GM13977 (cell line): Measurements from ENCODE around the gene SYNDIG1L.

ENCODE experiments used
- DNase-seq: peaks from one replicate; pipeline ENCODE4 v3.0.0; 2012; ENCODE audit warnings: low spot score
- in situ Hi-C: fragments of 300-500 bp; cut with MboI; formaldehyde crosslinking; loops from one replicate; pipeline ENCODE4 v1.12.0; 2022; ENCODE audit warnings: low sequenced_read_pairs, low pct_unique_long_range_greater_than_20kb, mixed read lengths, inconsistent platforms; ENCODE audit not compliant: unreplicated experiment
- TF ChIP-seq, protein P1 (sequence below): IDR thresholded peaks from 2 replicates; pipeline ENCODE4 v1.5.1; 2012; ENCODE audit warnings: mild to moderate bottlenecking, control low read depth; ENCODE audit not compliant: insufficient read depth; ENCODE audit errors: extremely low read depth, missing control alignments

Gene SYNDIG1L

DNA sequence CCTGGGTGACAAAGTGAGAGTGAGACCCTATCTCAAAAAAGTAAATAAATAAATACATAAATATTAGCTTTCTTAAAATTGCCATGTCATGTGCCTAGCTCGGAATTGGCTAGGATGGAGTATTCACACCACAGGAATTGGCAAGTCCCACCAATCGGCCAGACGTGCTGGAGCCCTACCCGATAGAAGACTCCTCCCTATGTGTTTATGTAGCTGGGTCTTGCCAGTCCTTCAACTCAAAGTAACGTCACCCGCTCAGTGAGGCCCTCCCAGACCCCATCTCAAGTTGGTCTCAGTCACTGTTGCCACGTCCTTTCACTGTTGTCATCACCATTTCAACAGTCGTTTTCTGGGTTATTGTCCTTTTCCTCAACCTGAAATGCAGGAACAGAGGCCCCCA is 57.6 kb downstream of the SYNDIG1L start:
- DNase-seq: no peak
- TF ChIP-seq, protein P1, sequence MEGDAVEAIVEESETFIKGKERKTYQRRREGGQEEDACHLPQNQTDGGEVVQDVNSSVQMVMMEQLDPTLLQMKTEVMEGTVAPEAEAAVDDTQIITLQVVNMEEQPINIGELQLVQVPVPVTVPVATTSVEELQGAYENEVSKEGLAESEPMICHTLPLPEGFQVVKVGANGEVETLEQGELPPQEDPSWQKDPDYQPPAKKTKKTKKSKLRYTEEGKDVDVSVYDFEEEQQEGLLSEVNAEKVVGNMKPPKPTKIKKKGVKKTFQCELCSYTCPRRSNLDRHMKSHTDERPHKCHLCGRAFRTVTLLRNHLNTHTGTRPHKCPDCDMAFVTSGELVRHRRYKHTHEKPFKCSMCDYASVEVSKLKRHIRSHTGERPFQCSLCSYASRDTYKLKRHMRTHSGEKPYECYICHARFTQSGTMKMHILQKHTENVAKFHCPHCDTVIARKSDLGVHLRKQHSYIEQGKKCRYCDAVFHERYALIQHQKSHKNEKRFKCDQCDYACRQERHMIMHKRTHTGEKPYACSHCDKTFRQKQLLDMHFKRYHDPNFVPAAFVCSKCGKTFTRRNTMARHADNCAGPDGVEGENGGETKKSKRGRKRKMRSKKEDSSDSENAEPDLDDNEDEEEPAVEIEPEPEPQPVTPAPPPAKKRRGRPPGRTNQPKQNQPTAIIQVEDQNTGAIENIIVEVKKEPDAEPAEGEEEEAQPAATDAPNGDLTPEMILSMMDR: no peak
- in situ Hi-C loops: no loop called here

DNA sequence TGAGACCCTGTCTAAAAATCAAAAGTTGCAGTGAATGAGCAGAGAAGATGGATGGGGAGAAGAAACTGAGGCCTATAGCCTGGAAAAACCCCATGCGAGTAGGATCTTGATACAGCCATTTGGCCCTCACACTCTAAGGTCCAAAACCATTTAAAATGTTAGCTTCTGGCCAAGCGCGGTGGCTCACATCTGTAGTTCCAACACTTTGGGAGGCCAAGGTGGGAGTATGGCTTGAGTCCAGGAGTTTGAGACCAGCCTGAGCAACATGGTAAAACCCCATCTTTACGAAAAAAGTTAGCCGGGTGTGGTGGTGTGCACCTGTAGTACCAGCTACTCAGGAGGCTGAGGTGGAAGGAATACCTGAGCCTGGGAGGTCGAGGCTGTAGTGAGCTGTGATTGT is 58.0 kb downstream of the SYNDIG1L start:
- TF ChIP-seq, protein P1: no peak
- DNase-seq: no peak
- in situ Hi-C loops: no loop called here

DNA sequence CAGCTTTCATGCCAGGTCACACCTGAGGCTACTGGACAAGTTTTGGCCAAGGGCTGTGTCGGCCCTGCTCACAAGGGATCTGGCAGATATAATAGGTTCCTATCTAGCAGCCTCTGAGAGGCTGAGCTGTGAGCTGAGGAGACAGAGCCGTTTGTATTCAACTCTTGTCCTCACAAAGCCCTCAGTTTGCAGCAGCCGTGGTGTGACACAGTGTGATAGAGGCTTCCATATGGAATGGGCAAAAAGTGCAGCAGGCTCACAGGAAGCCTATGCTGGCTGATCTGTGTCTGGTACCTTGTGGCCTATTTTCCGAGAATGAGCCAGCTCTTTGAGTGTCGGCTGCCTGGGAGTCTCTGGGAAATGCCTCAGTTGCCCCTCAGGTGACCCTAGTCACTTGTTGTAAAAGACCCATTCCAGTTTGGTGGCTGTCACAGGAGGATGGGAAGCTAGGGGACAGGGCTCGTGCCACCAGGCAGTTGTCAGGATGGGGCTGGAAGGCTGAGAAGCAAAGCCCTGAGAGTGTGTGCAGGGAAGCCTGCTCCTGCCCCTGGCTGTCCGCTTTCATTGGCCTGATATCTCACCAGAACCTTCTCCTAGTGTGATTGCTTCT is 61.6 kb downstream of the SYNDIG1L start:
- in situ Hi-C loops: no loop called here
- no peak for DNase-seq
- TF ChIP-seq, protein P1: no peak

DNA sequence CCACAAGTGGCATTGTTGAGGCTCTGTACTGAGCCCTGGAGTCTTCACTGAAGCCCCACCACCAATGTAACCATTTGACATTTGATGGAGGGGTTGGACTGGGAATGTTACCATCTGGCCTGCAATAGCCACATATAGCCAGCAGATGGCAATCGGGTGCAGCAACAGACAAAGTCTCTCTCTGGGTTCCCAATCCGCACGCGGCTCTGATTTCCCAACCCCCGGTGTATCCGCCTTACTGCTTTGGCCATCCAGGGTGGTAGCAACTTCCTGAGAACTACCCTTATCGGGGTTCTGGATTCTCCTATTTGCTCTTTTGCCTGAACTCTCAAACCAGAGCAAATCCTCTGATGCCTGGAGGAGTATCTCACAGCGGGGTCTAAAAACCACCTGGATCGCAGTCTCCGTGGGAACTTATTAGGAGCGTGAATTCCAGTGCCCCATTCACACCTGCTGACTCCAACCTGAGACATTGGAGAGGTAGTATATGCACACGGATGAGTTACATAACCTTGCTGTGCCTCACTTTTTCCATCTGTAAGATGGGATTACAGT is 63.6 kb downstream of the SYNDIG1L start:
- in situ Hi-C loops: no loop called here
- TF ChIP-seq, protein P1: peak; percentile 91

DNA sequence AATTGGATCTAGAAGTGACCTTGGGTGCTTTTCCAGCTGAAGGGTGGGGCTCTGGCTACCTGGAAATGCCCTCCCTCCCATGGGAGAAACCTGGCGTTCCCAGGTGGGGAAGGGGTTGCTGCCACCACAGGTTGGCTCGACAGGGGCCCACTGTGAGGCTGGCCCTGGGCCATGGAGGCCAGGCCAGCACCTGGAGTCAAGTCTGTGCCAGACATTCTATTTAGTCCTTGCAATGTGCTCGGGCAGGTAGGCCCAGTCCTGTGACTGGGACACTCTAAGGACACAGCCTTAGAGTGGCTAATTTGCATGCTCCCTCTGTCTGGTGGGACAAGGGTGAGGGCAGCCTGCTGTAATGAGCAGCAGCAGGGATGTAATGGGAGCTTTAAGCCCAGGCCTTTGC is 65.8 kb downstream of the SYNDIG1L start:
- in situ Hi-C loops: no loop called here
- no peak for DNase-seq
- TF ChIP-seq, protein P1: no peak

More for the DNA sequence above, 63.6 kb downstream of the SYNDIG1L start:
- peak; percentile 85 for DNase-seq

DNA sequence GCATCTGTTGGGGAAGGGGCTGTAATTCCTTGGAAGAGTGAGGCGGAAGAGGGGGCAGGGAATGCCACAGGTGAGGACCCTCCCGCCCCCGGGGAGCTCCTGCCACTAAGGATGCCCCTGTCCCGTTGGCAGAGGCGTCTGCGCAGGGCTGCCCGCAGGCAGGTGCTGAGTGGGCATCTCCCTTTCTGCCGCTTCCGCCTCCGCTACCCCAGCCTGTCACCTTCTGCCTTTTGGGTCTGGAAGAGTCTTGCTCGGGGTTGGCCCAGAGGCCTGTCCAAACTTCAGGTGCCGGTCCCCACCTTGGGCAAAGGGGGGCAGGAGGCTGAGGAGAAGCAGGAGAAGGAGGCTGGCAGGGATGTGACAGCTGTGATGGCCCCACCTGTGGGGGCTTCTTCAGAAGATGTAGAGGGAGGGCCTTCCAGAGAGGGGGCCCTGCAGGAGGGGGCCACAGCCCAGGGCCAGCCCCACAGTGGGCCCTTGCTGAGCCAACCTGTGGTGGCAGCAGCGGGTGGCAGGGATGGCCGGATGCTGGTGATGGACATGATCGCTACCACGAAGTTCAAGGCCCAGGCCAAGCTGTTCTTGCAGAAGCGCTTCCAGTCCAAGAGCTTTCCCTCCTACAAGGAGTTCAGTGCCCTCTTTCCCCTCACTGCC is 67.7 kb downstream of the SYNDIG1L start:
- DNase-seq: no peak
- TF ChIP-seq, protein P1: no peak
- in situ Hi-C loops: no loop called here
